Natural killer cell (primary cell): ENCODE measurements around the gene RRAD. TPM values are rescaled to one million over a fixed set of nuclear protein-coding genes. Genes with fewer than 3 reads are reported as not detected.

Source experiments
- ATAC-seq, 3 donors: fragments of 150-1000 bp in 2 of 3; fragments of 200-7000 bp in 1 of 3; cut with Tn5 transposase; 1 replicate in 1 of 3; 2 replicates in 2 of 3; pipeline ENCODE4 v1.10.0; 2021; ENCODE audit warnings: mild to moderate bottlenecking in 2 of 3, moderate library complexity in 2 of 3
- DNase-seq, 2 donors: peaks; one replicate each; pipeline versions ENCODE4 v3.0.0 to v3.0.0-alpha.2; 2013 to 2021; ENCODE audit warnings: mixed read lengths in 1 of 2
- H3K27ac ChIP-seq: one replicate; pipeline ENCODE4 v1.5.1; 2013; ENCODE audit warnings: mild to moderate bottlenecking, low read length
- H3K27me3 ChIP-seq: one replicate; pipeline ENCODE4 v1.6.1; 2013; ENCODE audit warnings: low read length; ENCODE audit not compliant: control insufficient read depth, insufficient read depth
- H3K36me3 ChIP-seq: one replicate; pipeline ENCODE4 v1.6.1; 2013; ENCODE audit warnings: low read length; ENCODE audit not compliant: control insufficient read depth, insufficient read depth
- H3K4me1 ChIP-seq: one replicate; pipeline ENCODE4 v1.6.1; 2013; ENCODE audit warnings: low read length; ENCODE audit not compliant: control insufficient read depth, insufficient read depth
- H3K4me3 ChIP-seq: one replicate; pipeline ENCODE4 v1.5.1; 2013; ENCODE audit warnings: low read length
- H3K9me3 ChIP-seq: one replicate; pipeline ENCODE4 v1.6.1; 2013; ENCODE audit warnings: low read length; ENCODE audit not compliant: control insufficient read depth, insufficient read depth
- H3K27ac Mint-ChIP-seq, 2 donors: one replicate each; pipeline ENCODE4 v1.8.0; 2022; ENCODE audit warnings: mild to moderate bottlenecking in 2 of 2, mixed read lengths in 2 of 2, moderate library complexity in 1 of 2
- H3K27me3 Mint-ChIP-seq, 2 donors: one replicate each; pipeline ENCODE4 v1.8.0; 2022; ENCODE audit warnings: low read depth in 2 of 2, mixed read lengths in 2 of 2
- H3K36me3 Mint-ChIP-seq: one replicate; pipeline ENCODE4 v1.8.0; 2022; ENCODE audit warnings: mixed read lengths
- H3K4me1 Mint-ChIP-seq, 2 donors: one replicate each; pipeline ENCODE4 v1.8.0; 2022; ENCODE audit warnings: mixed read lengths in 2 of 2
- H3K4me3 Mint-ChIP-seq: one replicate; pipeline ENCODE4 v1.8.0; 2022; ENCODE audit warnings: mild to moderate bottlenecking, moderate library complexity, mixed read lengths
- H3K9me3 Mint-ChIP-seq, 2 donors: one replicate each; pipeline ENCODE4 v1.8.0; 2022; ENCODE audit warnings: mixed read lengths in 2 of 2
- CTCF ChIP-seq: fragments of 200-600 bp; IDR thresholded peaks from one replicate; pipeline ENCODE4 v1.8.0; 2022; ENCODE audit warnings: antibody characterized with exemption
- WGBS: methylation state at CpG from one replicate; pipeline ENCODE4 v1.1.7; 2013; ENCODE audit warnings: missing lambda C conversion rate; ENCODE audit not compliant: insufficient coverage; 5-methylcytosine and 5-hydroxymethylcytosine counted together
- intact Hi-C: fragments of 100-400 bp; cut with micrococcal nuclease; formaldehyde crosslinking; loops from one replicate; pipeline ENCODE4 v1.14.2; 2022
- total RNA-seq, 4 donors: library from RNA; stranded (reverse); fragments of 120-200 nt in 1 of 4; gene quantifications; one replicate each; pipeline versions ENCODE4 v1.2.3 to v1.2.4, GENCODE V29; 2013 to 2022

Gene RRAD
- total RNA-seq, 3 donors from 2014 or later (not counting 1 experiment from before 2014, with no cell fraction given) = 1.8 to 4.5 (median 2.8) TPM

DNA sequence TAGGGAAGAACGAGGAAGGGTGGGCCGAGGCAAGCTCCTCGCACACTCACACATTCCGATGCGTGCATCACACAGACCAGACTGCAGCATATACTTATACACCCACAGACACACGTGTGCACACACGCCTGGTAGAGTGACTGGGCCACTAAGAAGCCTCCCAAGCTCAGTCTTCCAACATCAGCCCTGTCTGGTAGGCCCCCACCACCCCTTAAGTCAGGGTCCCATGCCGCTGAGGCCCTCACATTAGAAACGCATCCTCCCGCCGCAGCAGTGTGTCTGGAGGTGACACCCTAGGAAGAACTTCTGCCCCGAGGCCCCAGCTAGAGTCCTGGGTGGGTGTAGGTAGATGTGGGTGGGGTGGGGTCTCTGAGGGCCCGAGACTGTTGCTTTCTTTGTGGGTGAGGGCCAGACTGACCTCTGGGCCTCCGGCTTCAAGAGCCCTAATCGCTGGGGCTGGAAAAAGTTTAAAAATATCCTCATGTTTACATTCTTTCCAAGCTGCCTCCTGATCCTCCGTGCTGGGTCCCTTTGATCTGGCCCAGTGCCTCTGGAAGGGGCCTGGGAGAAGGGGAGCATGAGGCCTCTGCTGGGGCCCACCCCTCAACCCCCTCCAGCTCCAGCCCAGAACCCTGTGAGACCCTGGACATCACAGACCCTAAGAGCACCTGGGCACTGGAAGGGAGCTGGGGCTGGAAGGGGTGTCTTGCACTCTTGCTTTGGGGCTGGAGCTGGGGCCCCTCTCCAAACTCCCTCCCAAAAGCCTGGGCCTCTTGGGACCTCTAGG is 20.3 kb downstream of the RRAD start:
- no peaks in the 10 kb centered on the region for H3K27me3 Mint-ChIP-seq
- H3K4me1 Mint-ChIP-seq = peaks cover 0 to 8% of the 10 kb centered on the region in 2 donors
- intact Hi-C loops = no loop called here
- Histone ChIP-seq H3K36me3 (no peaks in the 10 kb centered on the region), H3K9me3 (no peaks in the 10 kb centered on the region), H3K4me3 (no peak overlapping the region), H3K4me1 (no peaks in the 10 kb centered on the region), H3K27me3 (no peaks in the 10 kb centered on the region), H3K27ac (no peak overlapping the region)
- 86% methylated on average over 15 of the region's 16 CpGs for WGBS
- H3K4me3 Mint-ChIP-seq = no peak overlapping the region
- DNase-seq (no peak), ATAC-seq (no peak)
- no peaks in the 10 kb centered on the region for H3K9me3 Mint-ChIP-seq
- no peaks in the 10 kb centered on the region for H3K36me3 Mint-ChIP-seq
- H3K27ac Mint-ChIP-seq = no peak overlapping the region
- no peak for TF ChIP-seq CTCF

GRCh38 chr16:66904428-66904845 is 20.9 kb downstream of the RRAD start:
- ATAC-seq = no peak
- no peak for DNase-seq
- no peaks in the 10 kb centered on the region for H3K36me3 ChIP-seq
- WGBS = 91% methylated on average over 13 of the region's 13 CpGs
- H3K36me3 Mint-ChIP-seq = no peaks in the 10 kb centered on the region
- no peak overlapping the region for H3K27ac ChIP-seq
- H3K4me1 Mint-ChIP-seq = peaks cover 0 to 8% of the 10 kb centered on the region in 2 donors
- no peaks in the 10 kb centered on the region for H3K27me3 ChIP-seq
- H3K4me3 ChIP-seq = no peak overlapping the region
- H3K4me1 ChIP-seq = no peaks in the 10 kb centered on the region
- no peaks in the 10 kb centered on the region for H3K27me3 Mint-ChIP-seq
- intact Hi-C loops = no loop called here
- TF ChIP-seq CTCF = no peak
- H3K4me3 Mint-ChIP-seq = no peak overlapping the region
- H3K9me3 Mint-ChIP-seq = no peaks in the 10 kb centered on the region
- no peaks in the 10 kb centered on the region for H3K9me3 ChIP-seq
- H3K27ac Mint-ChIP-seq = no peak overlapping the region

- no peak overlapping the region for H3K27ac Mint-ChIP-seq
- H3K27me3 Mint-ChIP-seq = no peaks in the 10 kb centered on the region
- no peaks in the 10 kb centered on the region for H3K9me3 Mint-ChIP-seq
- DNase-seq (no peak), ATAC-seq (no peak)
- no peaks in the 10 kb centered on the region for H3K27me3 ChIP-seq
- H3K4me1 ChIP-seq = no peaks in the 10 kb centered on the region
- no peaks in the 10 kb centered on the region for H3K9me3 ChIP-seq
- no peaks in the 10 kb centered on the region for H3K36me3 Mint-ChIP-seq
- no peak overlapping the region for H3K27ac ChIP-seq
- H3K4me3 Mint-ChIP-seq = no peak overlapping the region
- peaks cover 0 to 8% of the 10 kb centered on the region in 2 donors for H3K4me1 Mint-ChIP-seq
- intact Hi-C loops = no loop called here
- no peaks in the 10 kb centered on the region for H3K36me3 ChIP-seq
- TF ChIP-seq CTCF = no peak
- no peak overlapping the region for H3K4me3 ChIP-seq
- 89% methylated on average over 11 of the region's 11 CpGs for WGBS
Measured at GRCh38 chr16:66903544-66904427, 21.5 kb downstream of the RRAD start.
